Measurements from ENCODE around the gene ABCB10. TPM values are rescaled to one million over a fixed set of nuclear protein-coding genes. Genes with fewer than 3 reads are reported as not detected.
A peak's percentile ranks its signal among the peaks of the same experiment; 100 is the strongest.
"Not testable (repeated sequence)": the region's sequence is repeated elsewhere in the genome, so short reads cannot be mapped to it uniquely, and the experiment has no call there.

The ABCB10 gene
- total RNA-seq, 1 experiment from 2014 or later = 19.2 TPM

GRCh38 chr1:229523052-229523451 is 35.5 kb downstream of the ABCB10 start:
- no peaks in the 10 kb centered on the region for H3K27me3 ChIP-seq (ENCODE audit: control insufficient read depth, insufficient read depth, low read length)
- H3K4me1 ChIP-seq (ENCODE audit: control insufficient read depth, insufficient read depth, low read length) = no peaks in the 10 kb centered on the region
- no peaks in the 10 kb centered on the region for H3K9me3 ChIP-seq (ENCODE audit: control insufficient read depth, insufficient read depth, low read depth, low read length)
- in situ Hi-C loops (cut with HindIII; ENCODE audit: low pct_unique_long_range_greater_than_20kb, low sequenced_read_pairs) (no loop called here), intact Hi-C loops (cut with micrococcal nuclease; ENCODE audit: unreplicated experiment) (no loop called here)
- H3K36me3 ChIP-seq (ENCODE audit: control insufficient read depth, insufficient read depth, low read length) = 0 out of 2 replicates have a peak, but pooled peaks cover 3% of the 10 kb centered on the region
- no peak overlapping the region for H3K27ac ChIP-seq (ENCODE audit: low read length)
- no peak for ATAC-seq
- ChIA-PET CTCF (no interaction called here), POLR2A (no interaction called here)
- no peak for TF ChIP-seq CTCF (IDR thresholded peaks at IDR 0.05)
- no peak for TF ChIP-seq TCF7L2 (IDR thresholded peaks at IDR 0.05; ENCODE audit: low read depth, low read length)
- no peak for TF ChIP-seq SIN3A (IDR thresholded peaks at IDR 0.05; ENCODE audit: borderline replicate concordance, insufficient read depth, low read depth, low read length)
- no peak for TF ChIP-seq POLR2AphosphoS5 (IDR thresholded peaks at IDR 0.05; ENCODE audit: low read depth, low read length)
- no peak for TF ChIP-seq REST (IDR thresholded peaks at IDR 0.05; ENCODE audit: insufficient read depth in 1 of 2, low read depth in 2 of 2, low read length in 1 of 2)
- DNase-seq (ENCODE audit: low read depth, low spot score) = no peak
- no peak overlapping the region for H3K4me3 ChIP-seq (ENCODE audit: low read depth in 2 of 2, low read length in 2 of 2)
- no TSS peak for BruUV-seq (replicated peaks)

- CTCF ChIA-PET = interaction anchor here (0.5 to 0.7 kb wide), 3 partner anchors 10 to 38 kb away, joined by 3 to 8 read pairs (median 5); no protein-coding TSS in a partner anchor
Observed at GRCh38 chr1:229514578-229515275, 43.8 kb downstream of the ABCB10 start.

GRCh38 chr1:229511625-229512024 is 46.9 kb downstream of the ABCB10 start:
- in situ Hi-C loops (cut with HindIII; ENCODE audit: low pct_unique_long_range_greater_than_20kb, low sequenced_read_pairs); H3K36me3 ChIP-seq (ENCODE audit: control insufficient read depth, insufficient read depth, low read length); DNase-seq (ENCODE audit: low read depth, low spot score); POLR2A ChIA-PET; H3K4me3 ChIP-seq (ENCODE audit: low read depth in 2 of 2, low read length in 2 of 2); BruUV-seq (replicated peaks); H3K27ac ChIP-seq (ENCODE audit: low read length); H3K9me3 ChIP-seq (ENCODE audit: control insufficient read depth, insufficient read depth, low read depth, low read length); CTCF ChIA-PET; intact Hi-C loops (cut with micrococcal nuclease; ENCODE audit: unreplicated experiment); H3K27me3 ChIP-seq (ENCODE audit: control insufficient read depth, insufficient read depth, low read length); ATAC-seq: not testable (repeated sequence)
- peaks cover 12% of the 10 kb centered on the region; the same call in 1 of the 2 replicates for H3K4me1 ChIP-seq (ENCODE audit: control insufficient read depth, insufficient read depth, low read length)

More at GRCh38 chr1:229514578-229515275, 43.8 kb downstream of the ABCB10 start:
- DNase-seq (ENCODE audit: low read depth, low spot score) = peak; percentile 39
- no TSS peak for BruUV-seq (replicated peaks)
- H3K27me3 ChIP-seq (ENCODE audit: control insufficient read depth, insufficient read depth, low read length) = no peaks in the 10 kb centered on the region
- TF ChIP-seq CTCF (IDR thresholded peaks at IDR 0.05) (peak; percentile 91), POLR2AphosphoS5 (IDR thresholded peaks at IDR 0.05; ENCODE audit: low read depth, low read length) (no peak)
- no peak overlapping the region for H3K27ac ChIP-seq (ENCODE audit: low read length)
- no peaks in the 10 kb centered on the region; the same call in 1 of the 2 replicates for H3K4me1 ChIP-seq (ENCODE audit: control insufficient read depth, insufficient read depth, low read length)
- POLR2A ChIA-PET = no interaction called here
- no peak overlapping the region for H3K4me3 ChIP-seq (ENCODE audit: low read depth in 2 of 2, low read length in 2 of 2)
- no peaks in the 10 kb centered on the region for H3K9me3 ChIP-seq (ENCODE audit: control insufficient read depth, insufficient read depth, low read depth, low read length)
- ATAC-seq = peak; percentile 96
- intact Hi-C loops (cut with micrococcal nuclease; ENCODE audit: unreplicated experiment) = loop anchor here (1.0 kb wide), 1 partner anchor 256 kb away; no protein-coding TSS in a partner anchor
- in situ Hi-C loops (cut with HindIII; ENCODE audit: low pct_unique_long_range_greater_than_20kb, low sequenced_read_pairs) = no loop called here
- H3K36me3 ChIP-seq (ENCODE audit: control insufficient read depth, insufficient read depth, low read length) = no peaks in the 10 kb centered on the region; the same call in 1 of the 2 replicates

- BruUV-seq (replicated peaks); H3K36me3 ChIP-seq (ENCODE audit: control insufficient read depth, insufficient read depth, low read length); ATAC-seq; H3K27ac ChIP-seq (ENCODE audit: low read length); intact Hi-C loops (cut with micrococcal nuclease; ENCODE audit: unreplicated experiment); CTCF ChIA-PET; H3K4me3 ChIP-seq (ENCODE audit: low read depth in 2 of 2, low read length in 2 of 2); DNase-seq (ENCODE audit: low read depth, low spot score); in situ Hi-C loops (cut with HindIII; ENCODE audit: low pct_unique_long_range_greater_than_20kb, low sequenced_read_pairs); POLR2A ChIA-PET; H3K27me3 ChIP-seq (ENCODE audit: control insufficient read depth, insufficient read depth, low read length); H3K9me3 ChIP-seq (ENCODE audit: control insufficient read depth, insufficient read depth, low read depth, low read length): not testable (repeated sequence)
- peaks cover 12% of the 10 kb centered on the region; the same call in 1 of the 2 replicates for H3K4me1 ChIP-seq (ENCODE audit: control insufficient read depth, insufficient read depth, low read length)
Observed at GRCh38 chr1:229511201-229511600, 47.3 kb downstream of the ABCB10 start.
